Measurements from ENCODE around the gene MRM3.
"Not testable (repeated sequence)": the region's sequence is repeated elsewhere in the genome, so short reads cannot be mapped to it uniquely, and the experiment has no call there.

The MRM3 gene

GRCh38 chr17:835263-835662, 53.1 kb downstream of the MRM3 start:
- no peak overlapping the region for H3K9ac ChIP-seq (ENCODE audit: low read depth, low read length)
- H3K9me3 ChIP-seq (ENCODE audit: control insufficient read depth, insufficient read depth, low read length) = peaks cover 7% of the 10 kb centered on the region; the same call in 1 of the 2 replicates
- peaks cover 9% of the 10 kb centered on the region; the same call in 1 of the 2 replicates for H3K4me1 ChIP-seq (ENCODE audit: insufficient read depth, low read length)
- no peaks in the 10 kb centered on the region for H3K36me3 ChIP-seq (ENCODE audit: insufficient read depth, low read length)

- not testable (repeated sequence) for H3K9ac ChIP-seq (ENCODE audit: low read depth, low read length); H3K9me3 ChIP-seq (ENCODE audit: control insufficient read depth, insufficient read depth, low read length); H3K4me1 ChIP-seq (ENCODE audit: insufficient read depth, low read length); H3K36me3 ChIP-seq (ENCODE audit: insufficient read depth, low read length)
These were observed 53.6 kb downstream of the MRM3 start for GRCh38 chr17:835721-836120.

- Histone ChIP-seq H3K4me1 (ENCODE audit: insufficient read depth, low read length) (peaks cover 9% of the 10 kb centered on the region; the same call in 1 of the 2 replicates), H3K9ac (ENCODE audit: low read depth, low read length) (no peak overlapping the region), H3K9me3 (ENCODE audit: control insufficient read depth, insufficient read depth, low read length) (peaks cover 7% of the 10 kb centered on the region; the same call in 1 of the 2 replicates), H3K36me3 (ENCODE audit: insufficient read depth, low read length) (no peaks in the 10 kb centered on the region)
These were observed 54.0 kb downstream of the MRM3 start for GRCh38 chr17:836151-836550.

GRCh38 chr17:838486-838885, 56.3 kb downstream of the MRM3 start:
- Histone ChIP-seq H3K9me3 (ENCODE audit: control insufficient read depth, insufficient read depth, low read length) (no peaks in the 10 kb centered on the region), H3K36me3 (ENCODE audit: insufficient read depth, low read length) (no peaks in the 10 kb centered on the region), H3K4me1 (ENCODE audit: insufficient read depth, low read length) (peaks cover 9% of the 10 kb centered on the region; the same call in 1 of the 2 replicates), H3K9ac (ENCODE audit: low read depth, low read length) (no peak overlapping the region)

GRCh38 chr17:841313-841712, 59.2 kb downstream of the MRM3 start:
- H3K9me3 ChIP-seq (ENCODE audit: control insufficient read depth, insufficient read depth, low read length) = no peaks in the 10 kb centered on the region
- peaks cover 3% of the 10 kb centered on the region; the same call in 1 of the 2 replicates for H3K4me1 ChIP-seq (ENCODE audit: insufficient read depth, low read length)
- H3K36me3 ChIP-seq (ENCODE audit: insufficient read depth, low read length) = no peaks in the 10 kb centered on the region
- no peak overlapping the region for H3K9ac ChIP-seq (ENCODE audit: low read depth, low read length)
